Measurements from ENCODE around the gene CUL5. TPM values are rescaled to one million over a fixed set of nuclear protein-coding genes. Genes with fewer than 3 reads are reported as not detected.

CUL5 gene
- 10 to 100 TPM; 27.1 to 28.3 TPM for total RNA-seq

DNA sequence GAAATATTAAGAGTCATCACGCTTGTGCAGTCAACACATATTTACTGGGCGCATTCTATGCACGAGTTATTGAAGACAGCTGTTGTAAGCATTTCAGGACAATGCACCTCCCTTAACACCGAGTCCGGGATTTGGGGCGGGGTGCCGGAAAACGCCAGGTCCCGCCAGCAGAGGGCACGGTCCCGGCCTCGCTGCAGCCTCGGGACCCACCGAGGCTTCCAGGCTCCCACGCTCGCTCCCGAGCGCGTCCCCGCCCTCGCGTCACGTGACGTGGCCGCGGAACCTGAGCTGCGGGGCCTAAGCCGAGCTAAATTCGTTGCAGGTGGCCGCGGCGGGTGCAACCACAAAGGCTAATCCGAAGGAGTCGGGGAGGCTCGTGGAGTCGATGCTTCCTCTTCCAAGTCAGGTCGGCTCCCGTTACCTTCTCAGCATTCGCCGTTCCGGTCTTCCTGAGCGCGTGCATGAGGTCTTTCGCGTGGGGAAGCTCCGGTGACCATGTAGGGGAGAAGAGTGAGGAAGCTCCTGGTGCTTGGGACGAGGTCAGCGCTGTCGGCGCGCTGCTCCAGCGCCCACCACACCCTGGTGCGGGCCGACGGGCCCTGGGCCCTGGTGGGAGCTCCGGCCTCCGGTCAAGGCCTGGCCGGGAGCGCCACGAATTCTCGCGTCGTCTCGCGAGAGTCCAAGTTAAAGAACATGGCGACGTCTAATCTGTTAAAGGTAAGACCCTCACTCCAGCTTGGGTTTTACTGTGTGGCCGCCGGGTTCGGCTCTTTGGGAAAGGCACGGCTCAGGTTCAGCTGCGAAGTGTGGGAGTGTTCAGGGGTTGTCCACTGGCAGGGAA, at the start of gene CUL5:
TSS of gene CUL5 (plus strand) at position 243 of the 841 bp plus-strand sequence. CDS start at position 694, 451 bp downstream.
- ChIA-PET CTCF (interaction anchor here (0.6 to 2.1 kb wide), 36 partner anchors 8 to 656 kb away, joined by 3 to 30 read pairs (median 4); partner anchors contain the start of genes ACAT1, DDX10 and NPAT), POLR2A (interaction anchor here (0.5 to 3.2 kb wide), 20 partner anchors 9 to 655 kb away, joined by 3 to 27 read pairs (median 4); partner anchors contain the start of genes ALKBH8, ATM, C11orf65 and CWF19L2)
- DNase-seq: peak; percentile 90
- H3K4me1 Mint-ChIP-seq: peaks cover 17% of the 10 kb centered on the region
- peak within 1 kb of the TSS; percentile 98 for H3K4me3 Mint-ChIP-seq
- peak within 1 kb of the TSS; percentile 92 for H3K27ac Mint-ChIP-seq
- no peaks in the 10 kb centered on the region for H3K9me3 Mint-ChIP-seq
- peaks cover 9% of the 10 kb centered on the region for H3K36me3 Mint-ChIP-seq (ENCODE audit: low read depth)
- no peaks in the 10 kb centered on the region for H3K27me3 Mint-ChIP-seq

DNA sequence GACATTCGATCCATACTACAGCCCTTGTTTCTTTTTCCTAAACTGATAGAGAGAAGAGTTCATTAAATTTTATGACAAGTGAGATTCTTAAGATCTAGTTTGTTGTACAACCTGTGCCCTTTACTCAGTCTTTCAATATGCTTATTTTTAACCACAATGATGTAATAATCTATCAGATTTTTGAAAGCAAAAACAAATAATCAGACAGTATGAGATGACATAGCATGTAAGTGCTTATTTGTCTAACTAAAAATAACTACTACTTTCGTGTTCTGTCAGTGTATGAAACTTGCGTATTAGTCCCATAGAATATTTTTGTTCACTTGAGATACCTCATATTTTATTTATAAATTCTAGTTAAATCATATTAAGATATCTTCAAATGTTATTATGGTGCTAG, 47.2 kb upstream of the CUL5 start:
- Mint-ChIP-seq H3K36me3 (ENCODE audit: low read depth) (no peaks in the 10 kb centered on the region), H3K4me3 (no peak overlapping the region), H3K27ac (no peak overlapping the region), H3K27me3 (peaks cover 23% of the 10 kb centered on the region), H3K4me1 (peaks cover 3% of the 10 kb centered on the region), H3K9me3 (no peaks in the 10 kb centered on the region)
- ChIA-PET POLR2A (no interaction called here), CTCF (no interaction called here)
- DNase-seq: no peak

DNA sequence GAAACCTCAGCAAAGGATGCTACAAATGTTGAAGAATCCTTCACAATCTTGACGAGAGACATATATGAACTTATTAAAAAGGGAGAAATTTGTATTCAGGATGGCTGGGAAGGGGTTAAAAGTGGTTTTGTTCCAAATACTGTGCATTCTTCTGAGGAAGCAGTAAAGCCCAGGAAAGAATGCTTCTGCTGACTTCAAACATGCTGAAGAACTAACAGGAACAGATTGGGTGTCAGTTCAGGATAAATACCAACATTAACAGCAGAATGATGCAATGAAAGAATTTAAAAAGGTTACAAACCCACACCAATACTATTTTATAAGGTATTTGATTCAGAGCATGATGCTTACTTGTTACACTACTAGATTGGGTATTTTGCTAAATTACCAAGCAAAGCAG, 46.5 kb upstream of the CUL5 start:
- no peak overlapping the region for H3K4me3 Mint-ChIP-seq
- ChIA-PET CTCF (no interaction called here), POLR2A (no interaction called here)
- H3K36me3 Mint-ChIP-seq (ENCODE audit: low read depth): no peaks in the 10 kb centered on the region
- H3K4me1 Mint-ChIP-seq: no peaks in the 10 kb centered on the region
- H3K9me3 Mint-ChIP-seq: no peaks in the 10 kb centered on the region
- H3K27me3 Mint-ChIP-seq: peaks cover 16% of the 10 kb centered on the region
- H3K27ac Mint-ChIP-seq: no peak overlapping the region
- no peak for DNase-seq

- no peaks in the 10 kb centered on the region for H3K9me3 Mint-ChIP-seq
- DNase-seq: no peak
- ChIA-PET CTCF (no interaction called here), POLR2A (no interaction called here)
- no peaks in the 10 kb centered on the region for H3K36me3 Mint-ChIP-seq (ENCODE audit: low read depth)
- peaks cover 15% of the 10 kb centered on the region for H3K27me3 Mint-ChIP-seq
- H3K27ac Mint-ChIP-seq: no peak overlapping the region
- H3K4me1 Mint-ChIP-seq: no peaks in the 10 kb centered on the region
- no peak overlapping the region for H3K4me3 Mint-ChIP-seq
These were observed 45.6 kb upstream of the CUL5 start for GRCh38 chr11:107963091-107963490.

GRCh38 chr11:107969219-107969618, 39.5 kb upstream of the CUL5 start:
- no peak for DNase-seq
- ChIA-PET POLR2A (no interaction called here), CTCF (no interaction called here)
- Mint-ChIP-seq H3K36me3 (ENCODE audit: low read depth) (no peaks in the 10 kb centered on the region), H3K4me3 (no peak overlapping the region), H3K27ac (no peak overlapping the region), H3K27me3 (peaks cover 1% of the 10 kb centered on the region), H3K4me1 (no peaks in the 10 kb centered on the region), H3K9me3 (no peaks in the 10 kb centered on the region)

DNA sequence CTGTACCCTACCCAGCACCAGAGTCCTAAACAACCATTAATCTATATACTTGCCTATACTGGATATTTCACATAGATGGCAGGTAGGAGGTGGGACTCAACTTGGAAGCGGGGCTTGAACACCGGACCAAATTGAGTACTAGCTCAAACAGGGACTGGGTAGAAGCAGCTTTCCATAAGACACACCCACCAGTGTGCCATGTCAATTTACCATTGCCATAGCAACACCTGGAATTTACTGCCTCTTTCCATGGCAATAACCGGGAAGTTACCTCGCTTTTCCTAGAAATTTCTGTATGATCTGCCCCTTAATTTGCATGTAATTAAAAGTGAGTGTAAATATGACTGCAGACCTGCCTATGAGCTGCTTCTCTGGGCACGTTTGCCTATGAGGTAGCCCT, 38.6 kb upstream of the CUL5 start:
- Mint-ChIP-seq H3K27me3 (peaks cover 1% of the 10 kb centered on the region), H3K4me1 (no peaks in the 10 kb centered on the region), H3K9me3 (no peaks in the 10 kb centered on the region), H3K36me3 (ENCODE audit: low read depth) (no peaks in the 10 kb centered on the region), H3K4me3 (no peak overlapping the region), H3K27ac (no peak overlapping the region)
- DNase-seq: no peak
- ChIA-PET CTCF (no interaction called here), POLR2A (no interaction called here)

- Mint-ChIP-seq H3K9me3 (no peaks in the 10 kb centered on the region), H3K4me1 (no peaks in the 10 kb centered on the region), H3K36me3 (ENCODE audit: low read depth) (no peaks in the 10 kb centered on the region), H3K4me3 (no peak overlapping the region), H3K27ac (no peak overlapping the region), H3K27me3 (no peaks in the 10 kb centered on the region)
- CTCF ChIA-PET: no interaction called here
- POLR2A ChIA-PET: no interaction called here
- no peak for DNase-seq
These were observed 35.1 kb upstream of the CUL5 start for GRCh38 chr11:107973641-107974040.

DNA sequence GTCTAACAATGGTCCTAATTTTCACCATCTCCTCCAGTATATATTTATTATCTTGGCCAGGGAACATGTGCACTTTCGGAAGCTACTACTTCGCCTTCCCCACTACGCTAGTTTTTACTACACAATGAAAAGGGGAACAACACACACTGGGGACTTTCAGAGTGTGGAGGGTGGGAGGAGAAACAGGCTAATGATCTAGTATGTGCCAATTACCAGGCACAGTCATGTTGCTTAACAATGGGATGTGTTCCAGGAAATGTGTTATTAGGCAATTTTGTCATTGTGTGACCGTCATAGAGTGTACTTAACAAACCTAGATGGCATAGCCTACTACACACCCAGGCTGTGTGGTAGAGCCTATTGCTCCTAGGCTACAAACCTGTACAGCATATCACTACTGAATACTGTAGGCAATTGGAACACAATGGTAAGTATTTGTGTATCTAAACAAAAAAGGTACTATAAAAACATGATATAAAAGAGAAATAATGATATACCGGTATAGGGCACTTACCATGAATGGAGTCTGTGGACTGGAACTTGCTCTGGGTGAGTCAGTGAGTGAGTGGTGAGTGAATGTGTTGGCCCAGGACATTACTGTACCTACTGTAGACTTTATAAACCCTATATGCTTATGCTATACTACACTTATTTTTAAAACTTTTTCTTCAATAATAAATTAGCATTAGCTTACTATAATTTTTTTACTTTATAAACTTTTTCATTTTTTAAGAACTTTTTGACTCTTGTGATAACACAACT, 20.1 kb upstream of the CUL5 start:
- Mint-ChIP-seq H3K27ac (no peak overlapping the region), H3K36me3 (ENCODE audit: low read depth) (no peaks in the 10 kb centered on the region), H3K9me3 (no peaks in the 10 kb centered on the region), H3K4me1 (no peaks in the 10 kb centered on the region), H3K27me3 (no peaks in the 10 kb centered on the region), H3K4me3 (no peak overlapping the region)
- CTCF ChIA-PET: interaction anchor here (1.0 to 1.5 kb wide), 2 partner anchors 11 to 21 kb away, joined by 5 to 6 read pairs; partner anchors contain the start of gene CUL5
- DNase-seq: no peak
- POLR2A ChIA-PET: no interaction called here

DNA sequence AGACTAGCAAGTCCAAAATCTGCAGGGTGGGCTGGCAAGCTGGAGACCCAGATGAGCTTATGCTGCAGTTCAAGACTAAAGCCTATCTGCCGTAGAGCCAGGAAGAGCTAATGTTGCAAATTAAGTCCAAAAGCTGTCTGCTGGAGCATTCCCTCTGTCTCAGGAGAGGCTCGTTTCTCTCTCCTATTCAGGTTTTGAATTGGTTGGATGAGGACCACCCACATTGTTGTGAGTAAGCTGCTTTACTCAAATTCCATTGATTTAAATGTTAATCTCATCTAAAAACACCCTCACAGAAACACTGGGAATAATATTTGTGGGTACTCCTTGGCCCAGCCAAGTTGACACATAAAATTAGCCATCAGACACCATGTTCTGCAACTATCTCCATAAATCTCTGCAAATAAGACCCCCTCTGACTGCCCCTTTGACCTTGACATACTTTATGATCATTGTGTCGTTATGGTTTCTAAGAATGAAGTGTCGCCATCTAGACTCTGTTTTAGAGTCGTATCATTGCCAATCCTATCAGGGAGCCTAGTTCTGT, 16.8 kb upstream of the CUL5 start:
- Mint-ChIP-seq H3K36me3 (ENCODE audit: low read depth) (no peaks in the 10 kb centered on the region), H3K9me3 (no peaks in the 10 kb centered on the region), H3K4me3 (no peak overlapping the region), H3K27ac (no peak overlapping the region), H3K4me1 (no peaks in the 10 kb centered on the region), H3K27me3 (peaks cover 5% of the 10 kb centered on the region)
- DNase-seq: no peak
- ChIA-PET CTCF (no interaction called here), POLR2A (no interaction called here)

DNA sequence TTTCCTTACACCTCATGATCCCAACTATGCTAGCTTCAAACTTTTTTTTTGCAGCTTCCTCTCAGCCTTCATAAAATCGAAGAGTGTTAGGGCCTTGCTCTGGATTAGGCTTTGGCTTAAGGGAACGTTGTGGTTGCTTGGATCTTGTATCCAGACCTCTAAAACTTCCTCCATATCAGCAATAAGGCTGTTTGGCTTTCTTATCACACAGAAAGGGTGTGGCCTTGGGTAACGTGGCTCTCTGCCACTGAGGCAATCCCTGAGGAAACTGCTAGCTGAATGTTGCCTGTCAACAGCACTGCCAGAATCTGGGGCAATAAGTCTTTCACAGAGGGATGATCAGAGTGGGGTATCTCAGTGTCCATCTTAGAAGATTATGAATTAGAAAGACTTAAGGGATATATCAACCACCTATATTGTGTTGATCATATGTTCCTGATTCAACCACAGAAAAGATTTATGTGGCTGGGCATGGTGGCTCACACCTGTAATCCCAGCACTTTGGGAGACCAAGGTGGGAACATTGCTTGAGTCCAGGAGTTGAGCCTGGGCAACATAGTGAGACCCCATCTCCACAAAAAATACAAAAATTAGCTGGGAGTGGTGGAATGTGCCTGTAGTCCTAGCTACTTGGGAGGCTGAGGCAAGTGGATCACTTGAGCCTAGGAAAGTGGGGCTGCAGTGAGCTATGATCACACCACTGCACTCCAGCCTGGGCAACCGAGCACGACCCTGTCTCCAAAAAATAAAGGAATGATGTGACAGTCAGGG, 12.5 kb upstream of the CUL5 start:
- peaks cover 5% of the 10 kb centered on the region for H3K27me3 Mint-ChIP-seq
- no peak overlapping the region for H3K27ac Mint-ChIP-seq
- no peak for DNase-seq
- H3K36me3 Mint-ChIP-seq (ENCODE audit: low read depth): no peaks in the 10 kb centered on the region
- ChIA-PET POLR2A (no interaction called here), CTCF (no interaction called here)
- no peaks in the 10 kb centered on the region for H3K4me1 Mint-ChIP-seq
- H3K9me3 Mint-ChIP-seq: no peaks in the 10 kb centered on the region
- H3K4me3 Mint-ChIP-seq: no peak overlapping the region

DNA sequence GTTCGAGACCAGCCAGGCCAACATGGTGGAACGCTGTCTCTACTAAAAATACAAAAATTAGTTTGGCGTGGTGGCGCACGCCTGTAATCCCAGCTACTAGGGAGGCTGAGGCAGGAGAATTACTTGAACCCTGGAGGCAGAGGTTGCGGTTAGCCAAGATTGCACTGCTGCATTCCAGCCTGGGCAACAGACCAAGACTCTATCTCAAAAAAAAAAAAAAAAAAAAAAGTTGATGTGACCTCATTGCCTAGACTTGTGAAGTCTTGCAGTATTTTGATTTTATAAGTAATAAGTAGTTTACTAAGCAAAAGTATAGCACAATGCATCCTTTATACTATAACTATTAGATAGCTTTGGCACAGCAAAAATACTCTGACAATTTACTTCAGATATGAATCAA, 9.9 kb upstream of the CUL5 start:
- ChIA-PET POLR2A (no interaction called here), CTCF (interaction anchor here (0.7 to 2.6 kb wide), 3 partner anchors 10 to 856 kb away, joined by 5 to 30 read pairs (median 5); partner anchors contain the start of gene CUL5)
- H3K4me3 Mint-ChIP-seq: no peak overlapping the region
- no peak overlapping the region for H3K27ac Mint-ChIP-seq
- no peak for DNase-seq
- H3K4me1 Mint-ChIP-seq: no peaks in the 10 kb centered on the region
- no peaks in the 10 kb centered on the region for H3K36me3 Mint-ChIP-seq (ENCODE audit: low read depth)
- no peaks in the 10 kb centered on the region for H3K9me3 Mint-ChIP-seq
- peaks cover 11% of the 10 kb centered on the region for H3K27me3 Mint-ChIP-seq

GRCh38 chr11:107999759-108000455, 8.8 kb upstream of the CUL5 start:
- H3K27ac Mint-ChIP-seq: no peak overlapping the region
- no peak overlapping the region for H3K4me3 Mint-ChIP-seq
- no peaks in the 10 kb centered on the region for H3K9me3 Mint-ChIP-seq
- H3K4me1 Mint-ChIP-seq: no peaks in the 10 kb centered on the region
- peaks cover 11% of the 10 kb centered on the region for H3K27me3 Mint-ChIP-seq
- ChIA-PET CTCF (interaction anchor here (0.8 to 2.6 kb wide), 6 partner anchors 9 to 656 kb away, joined by 3 to 30 read pairs (median 4); partner anchors contain the start of gene CUL5), POLR2A (no interaction called here)
- DNase-seq: peak; percentile 22
- H3K36me3 Mint-ChIP-seq (ENCODE audit: low read depth): no peaks in the 10 kb centered on the region

Measured in activated CD4-positive, alpha-beta memory T cell treated with anti-CD3 and anti-CD28 coated beads, Interleukin-2, amount 10 ng/mL, durations not matched to agents 7 days and 5 days (primary cell).